PC-3 (cell line): Measurements from ENCODE around the gene HS3ST4.

ENCODE experiments used
- CTCF ChIP-seq: fragments of 300-600 bp; sonication (generic); conservative IDR thresholded peaks from 2 replicates; pipeline ENCODE4 v1.5.1; 2017; ENCODE audit warnings: antibody characterized with exemption, low read depth, mild to moderate bottlenecking, low read length
- EZH2phosphoT487 ChIP-seq: fragments of 300-600 bp; sonication (generic); IDR thresholded peaks from 2 replicates; pipeline ENCODE4 v1.6.1; 2018; ENCODE audit warnings: mild to moderate bottlenecking, antibody characterized with exemption, low read length, borderline replicate concordance

- no peak for TF ChIP-seq CTCF
- no peak for TF ChIP-seq EZH2phosphoT487
Measured at GRCh38 chr16:25916037-25916436, 224.3 kb downstream of the HS3ST4 start.
